Erythroblast (primary cell): Measurements from ENCODE around the gene KIAA0586.

ENCODE experiments used
- GATA1 ChIP-seq: IDR thresholded peaks from 2 replicates; pipeline ENCODE4 v1.6.1; 2011; ENCODE audit warnings: low read depth, mild to moderate bottlenecking, control low read depth, low read length, moderate library complexity
- POLR2A ChIP-seq: IDR thresholded peaks from 2 replicates; pipeline ENCODE4 v1.6.1; 2011; ENCODE audit warnings: mild to moderate bottlenecking, low read length

GRCh38 chr14:58460772-58461171 is 33.3 kb downstream of the KIAA0586 start:
- TF ChIP-seq POLR2A (no peak), GATA1 (no peak)
